ENCODE data around the gene TBC1D22B.

Gene TBC1D22B

DNA sequence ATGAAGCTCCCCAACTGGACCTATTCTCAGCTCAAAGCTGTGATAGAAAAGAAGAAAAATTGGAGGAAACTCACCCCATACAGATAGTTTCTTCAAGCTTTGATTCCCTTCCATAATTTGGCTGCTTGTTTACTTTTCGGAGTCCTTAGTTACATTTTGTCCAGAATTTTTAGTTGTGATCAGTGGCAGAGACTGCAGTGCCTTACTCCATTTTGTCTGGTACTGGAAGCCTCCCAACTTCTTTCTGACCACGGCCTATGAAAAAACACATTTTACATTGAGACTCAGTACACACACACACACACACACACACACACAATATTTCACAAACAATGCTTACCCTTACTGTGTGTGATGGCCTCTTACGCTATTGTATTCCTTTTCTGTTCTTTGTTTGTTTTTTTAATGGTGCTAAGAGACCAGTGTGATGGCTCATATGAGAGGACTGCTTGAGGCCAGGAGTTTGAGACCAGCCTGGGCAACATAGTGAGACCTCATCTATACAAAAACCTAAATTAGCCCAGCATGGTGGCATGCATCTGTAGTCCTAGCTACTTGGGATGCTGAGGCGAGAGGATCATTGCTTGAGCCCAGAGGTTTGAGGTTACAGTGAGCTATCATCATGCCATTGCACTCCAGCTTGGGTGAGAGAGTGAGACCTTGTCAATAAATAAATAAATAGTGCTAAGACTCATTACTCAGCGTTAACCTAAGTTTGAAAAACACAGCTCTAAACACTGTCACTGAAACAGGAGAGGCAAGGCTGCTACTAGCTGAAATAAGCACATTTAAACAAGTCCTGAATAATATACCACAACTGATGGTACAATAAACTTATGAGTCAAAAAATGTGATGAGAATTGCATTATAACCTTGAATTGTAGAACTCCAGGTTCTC lies 82.4 kb downstream of the TBC1D22B start (continued):
- TF ChIP-seq ZBTB1 (tag by site-specific recombination; IDR thresholded peaks at IDR 0.05) (no peak), ZBTB20 (tag by site-specific recombination; IDR thresholded peaks at IDR 0.05) (no peak)

DNA sequence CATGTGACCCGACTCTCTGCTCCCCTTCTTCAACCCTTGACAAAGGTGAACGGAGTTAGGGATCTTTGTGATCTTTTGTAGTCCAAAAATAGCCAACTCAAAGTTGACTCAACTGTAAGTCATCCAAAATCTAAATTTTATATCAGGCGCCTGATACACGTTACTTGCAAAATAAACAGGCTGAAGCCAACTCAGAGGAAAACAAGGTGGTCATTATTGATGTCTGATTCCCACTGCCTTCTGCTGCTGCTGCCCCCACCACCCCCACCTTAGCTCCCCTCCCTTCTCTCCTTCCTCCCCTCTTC lies 83.0 kb downstream of the TBC1D22B start:
- no peak overlapping the region for H3K4me3 ChIP-seq (ENCODE audit: low read depth, low read length)
- ChIA-PET POLR2A (no interaction called here), CTCF (interaction anchor here (0.8 kb wide), 1 partner anchor 15 kb away, joined by 4 read pairs; no protein-coding TSS in a partner anchor)
- H3K36me3 ChIP-seq (ENCODE audit: control insufficient read depth in 2 of 2, insufficient read depth in 1 of 2, low read length in 2 of 2): no peaks in the 10 kb centered on the region
- H3K9me3 ChIP-seq (ENCODE audit: control insufficient read depth, insufficient read depth, low read depth, low read length): no peaks in the 10 kb centered on the region
- no peak for TF ChIP-seq ZNF175 (tag by site-specific recombination; IDR thresholded peaks at IDR 0.05)
- TF ChIP-seq, protein P1, sequence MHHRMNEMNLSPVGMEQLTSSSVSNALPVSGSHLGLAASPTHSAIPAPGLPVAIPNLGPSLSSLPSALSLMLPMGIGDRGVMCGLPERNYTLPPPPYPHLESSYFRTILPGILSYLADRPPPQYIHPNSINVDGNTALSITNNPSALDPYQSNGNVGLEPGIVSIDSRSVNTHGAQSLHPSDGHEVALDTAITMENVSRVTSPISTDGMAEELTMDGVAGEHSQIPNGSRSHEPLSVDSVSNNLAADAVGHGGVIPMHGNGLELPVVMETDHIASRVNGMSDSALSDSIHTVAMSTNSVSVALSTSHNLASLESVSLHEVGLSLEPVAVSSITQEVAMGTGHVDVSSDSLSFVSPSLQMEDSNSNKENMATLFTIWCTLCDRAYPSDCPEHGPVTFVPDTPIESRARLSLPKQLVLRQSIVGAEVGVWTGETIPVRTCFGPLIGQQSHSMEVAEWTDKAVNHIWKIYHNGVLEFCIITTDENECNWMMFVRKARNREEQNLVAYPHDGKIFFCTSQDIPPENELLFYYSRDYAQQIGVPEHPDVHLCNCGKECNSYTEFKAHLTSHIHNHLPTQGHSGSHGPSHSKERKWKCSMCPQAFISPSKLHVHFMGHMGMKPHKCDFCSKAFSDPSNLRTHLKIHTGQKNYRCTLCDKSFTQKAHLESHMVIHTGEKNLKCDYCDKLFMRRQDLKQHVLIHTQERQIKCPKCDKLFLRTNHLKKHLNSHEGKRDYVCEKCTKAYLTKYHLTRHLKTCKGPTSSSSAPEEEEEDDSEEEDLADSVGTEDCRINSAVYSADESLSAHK (tag by site-specific recombination; IDR thresholded peaks at IDR 0.05): no peak
- TF ChIP-seq, protein P2, sequence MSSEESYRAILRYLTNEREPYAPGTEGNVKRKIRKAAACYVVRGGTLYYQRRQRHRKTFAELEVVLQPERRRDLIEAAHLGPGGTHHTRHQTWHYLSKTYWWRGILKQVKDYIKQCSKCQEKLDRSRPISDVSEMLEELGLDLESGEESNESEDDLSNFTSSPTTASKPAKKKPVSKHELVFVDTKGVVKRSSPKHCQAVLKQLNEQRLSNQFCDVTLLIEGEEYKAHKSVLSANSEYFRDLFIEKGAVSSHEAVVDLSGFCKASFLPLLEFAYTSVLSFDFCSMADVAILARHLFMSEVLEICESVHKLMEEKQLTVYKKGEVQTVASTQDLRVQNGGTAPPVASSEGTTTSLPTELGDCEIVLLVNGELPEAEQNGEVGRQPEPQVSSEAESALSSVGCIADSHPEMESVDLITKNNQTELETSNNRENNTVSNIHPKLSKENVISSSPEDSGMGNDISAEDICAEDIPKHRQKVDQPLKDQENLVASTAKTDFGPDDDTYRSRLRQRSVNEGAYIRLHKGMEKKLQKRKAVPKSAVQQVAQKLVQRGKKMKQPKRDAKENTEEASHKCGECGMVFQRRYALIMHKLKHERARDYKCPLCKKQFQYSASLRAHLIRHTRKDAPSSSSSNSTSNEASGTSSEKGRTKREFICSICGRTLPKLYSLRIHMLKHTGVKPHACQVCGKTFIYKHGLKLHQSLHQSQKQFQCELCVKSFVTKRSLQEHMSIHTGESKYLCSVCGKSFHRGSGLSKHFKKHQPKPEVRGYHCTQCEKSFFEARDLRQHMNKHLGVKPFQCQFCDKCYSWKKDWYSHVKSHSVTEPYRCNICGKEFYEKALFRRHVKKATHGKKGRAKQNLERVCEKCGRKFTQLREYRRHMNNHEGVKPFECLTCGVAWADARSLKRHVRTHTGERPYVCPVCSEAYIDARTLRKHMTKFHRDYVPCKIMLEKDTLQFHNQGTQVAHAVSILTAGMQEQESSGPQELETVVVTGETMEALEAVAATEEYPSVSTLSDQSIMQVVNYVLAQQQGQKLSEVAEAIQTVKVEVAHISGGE (tag by site-specific recombination; conservative IDR thresholded peaks at IDR 0.05; ENCODE audit: low read depth): no peak
- TF ChIP-seq EGR2 (tag by site-specific recombination; IDR thresholded peaks at IDR 0.05; ENCODE audit: low read depth): no peak
- TF ChIP-seq ZNF501 (tag by site-specific recombination; IDR thresholded peaks at IDR 0.05): no peak
- no peak for TF ChIP-seq KLF9 (tag by site-specific recombination; IDR thresholded peaks at IDR 0.05; ENCODE audit: low read depth)
- TF ChIP-seq ZNF521 (tag by site-specific recombination; IDR thresholded peaks at IDR 0.05): no peak
- TF ChIP-seq KLF7 (tag by site-specific recombination; IDR thresholded peaks at IDR 0.05; ENCODE audit: borderline replicate concordance): no peak
- no peak for TF ChIP-seq ZNF621 (tag by site-specific recombination; IDR thresholded peaks at IDR 0.05)
- TF ChIP-seq ZNF302 (tag by site-specific recombination; IDR thresholded peaks at IDR 0.05; ENCODE audit: low read depth): no peak
- TF ChIP-seq, protein P3, sequence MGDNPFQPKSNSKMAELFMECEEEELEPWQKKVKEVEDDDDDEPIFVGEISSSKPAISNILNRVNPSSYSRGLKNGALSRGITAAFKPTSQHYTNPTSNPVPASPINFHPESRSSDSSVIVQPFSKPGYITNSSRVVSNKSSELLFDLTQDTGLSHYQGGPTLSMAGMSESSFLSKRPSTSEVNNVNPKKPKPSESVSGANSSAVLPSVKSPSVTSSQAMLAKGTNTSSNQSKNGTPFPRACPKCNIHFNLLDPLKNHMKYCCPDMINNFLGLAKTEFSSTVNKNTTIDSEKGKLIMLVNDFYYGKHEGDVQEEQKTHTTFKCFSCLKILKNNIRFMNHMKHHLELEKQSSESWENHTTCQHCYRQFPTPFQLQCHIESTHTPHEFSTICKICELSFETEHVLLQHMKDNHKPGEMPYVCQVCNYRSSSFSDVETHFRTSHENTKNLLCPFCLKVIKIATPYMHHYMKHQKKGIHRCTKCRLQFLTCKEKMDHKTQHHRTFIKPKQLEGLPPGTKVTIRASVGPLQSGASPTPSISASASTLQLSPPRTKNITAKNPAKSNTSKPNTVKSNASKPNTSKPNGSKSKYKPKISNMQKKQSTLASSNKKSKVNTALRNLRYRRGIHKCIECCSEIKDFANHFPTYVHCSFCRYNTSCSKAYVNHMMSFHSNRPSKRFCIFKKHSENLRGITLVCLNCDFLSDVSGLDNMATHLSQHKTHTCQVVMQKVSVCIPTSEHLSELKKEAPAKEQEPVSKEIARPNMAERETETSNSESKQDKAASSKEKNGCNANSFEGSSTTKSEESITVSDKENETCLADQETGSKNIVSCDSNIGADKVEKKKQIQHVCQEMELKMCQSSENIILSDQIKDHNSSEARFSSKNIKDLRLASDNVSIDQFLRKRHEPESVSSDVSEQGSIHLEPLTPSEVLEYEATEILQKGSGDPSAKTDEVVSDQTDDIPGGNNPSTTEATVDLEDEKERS (tag by site-specific recombination; IDR thresholded peaks at IDR 0.05): no peak
- no peak for TF ChIP-seq ZNF292 (tag by site-specific recombination; IDR thresholded peaks at IDR 0.05; ENCODE audit: borderline replicate concordance, low read depth)
- peaks cover 3% of the 10 kb centered on the region; the same call in 1 of the 2 replicates for H3K4me1 ChIP-seq (ENCODE audit: control insufficient read depth, insufficient read depth, low read length)
- no peak overlapping the region for H3K27ac ChIP-seq (ENCODE audit: extremely low read depth, low read depth, low read length)

Data from HEK293 (cell line).